H9 (cell line): ENCODE data around the gene KCTD17. TPM values are rescaled to one million over a fixed set of nuclear protein-coding genes. Genes with fewer than 3 reads are reported as not detected.
A peak's percentile ranks its signal among the peaks of the same experiment; 100 is the strongest.

Source experiments
- DNase-seq: peaks from one replicate; pipeline ENCODE4 v3.0.0-alpha.2; 2017
- H2AFZ ChIP-seq: one replicate; pipeline ENCODE4 v1.6.1; 2013; ENCODE audit warnings: mild to moderate bottlenecking, low read length, control low read depth, moderate library complexity
- H2AK5ac ChIP-seq: 2 replicates; pipeline ENCODE4 v1.6.1; 2013; ENCODE audit warnings: low read length, control low read depth, mixed read lengths; ENCODE audit not compliant: insufficient read length
- H2BK120ac ChIP-seq: one replicate; pipeline ENCODE4 v1.6.1; 2013; ENCODE audit warnings: low read depth, mild to moderate bottlenecking, low read length, control low read depth, inconsistent platforms; ENCODE audit not compliant: poor library complexity, severe bottlenecking
- H2BK12ac ChIP-seq: 2 replicates; pipeline ENCODE4 v1.6.1; 2013; ENCODE audit warnings: low read length, control low read depth, mixed read lengths, low read depth; ENCODE audit not compliant: insufficient read length
- H2BK15ac ChIP-seq: 2 replicates; pipeline ENCODE4 v1.6.1; 2013; ENCODE audit warnings: low read depth, low read length, control low read depth
- H2BK20ac ChIP-seq: one replicate; pipeline ENCODE4 v1.6.1; 2013; ENCODE audit warnings: low read depth, mild to moderate bottlenecking, low read length, control low read depth, inconsistent platforms; ENCODE audit not compliant: poor library complexity, severe bottlenecking
- H2BK5ac ChIP-seq: 2 replicates; pipeline ENCODE4 v1.6.1; 2013; ENCODE audit warnings: low read length, control low read depth, mixed read lengths; ENCODE audit not compliant: insufficient read length
- H3K14ac ChIP-seq: 2 replicates; pipeline ENCODE4 v1.6.1; 2013; ENCODE audit warnings: low read length, control low read depth; ENCODE audit not compliant: insufficient read depth
- H3K18ac ChIP-seq: 2 replicates; pipeline ENCODE4 v1.6.1; 2013; ENCODE audit warnings: low read depth, mild to moderate bottlenecking, mixed read lengths, low read length, control low read depth; ENCODE audit not compliant: insufficient read length
- H3K23ac ChIP-seq: 2 replicates; pipeline ENCODE4 v1.6.1; 2013; ENCODE audit warnings: low read length, control low read depth, mixed read lengths, low read depth; ENCODE audit not compliant: insufficient read length
- H3K23me2 ChIP-seq: 2 replicates; pipeline ENCODE4 v1.6.1; 2013; ENCODE audit warnings: low read depth, mild to moderate bottlenecking, mixed read lengths, low read length, control low read depth; ENCODE audit not compliant: insufficient read length, poor library complexity, severe bottlenecking
- H3K27ac ChIP-seq: 2 replicates; pipeline ENCODE4 v1.5.1; 2013; ENCODE audit warnings: low read length, control low read depth, mixed read lengths, low read depth; ENCODE audit not compliant: insufficient read length
- H3K27me3 ChIP-seq: 2 replicates; pipeline ENCODE4 v1.6.1; 2013; ENCODE audit warnings: low read length, control low read depth, inconsistent platforms; ENCODE audit not compliant: insufficient read depth
- H3K4ac ChIP-seq: 2 replicates; pipeline ENCODE4 v1.6.1; 2013; ENCODE audit warnings: low read depth, mild to moderate bottlenecking, control low read depth, inconsistent platforms, low read length, moderate library complexity
- H3K4me1 ChIP-seq: 2 replicates; pipeline ENCODE4 v1.6.1; 2013; ENCODE audit warnings: low read length, control low read depth, inconsistent platforms; ENCODE audit not compliant: insufficient read depth
- H3K4me2 ChIP-seq: 2 replicates; pipeline ENCODE4 v1.6.1; 2013; ENCODE audit warnings: low read length, control low read depth, mixed read lengths; ENCODE audit not compliant: insufficient read length, insufficient read depth
- H3K56ac ChIP-seq: 2 replicates; pipeline ENCODE4 v1.6.1; 2013; ENCODE audit warnings: low read depth, mild to moderate bottlenecking, mixed read lengths, low read length, control low read depth; ENCODE audit not compliant: insufficient read length
- H3K79me1 ChIP-seq: 2 replicates; pipeline ENCODE4 v1.6.1; 2013; ENCODE audit warnings: low read depth, mild to moderate bottlenecking, moderate library complexity, low read length, control low read depth, inconsistent platforms; ENCODE audit not compliant: insufficient read depth, poor library complexity, severe bottlenecking
- H3K79me2 ChIP-seq: 2 replicates; pipeline ENCODE4 v1.6.1; 2013; ENCODE audit warnings: low read length, control low read depth, inconsistent platforms; ENCODE audit not compliant: insufficient read depth
- H3K9ac ChIP-seq: 2 replicates; pipeline ENCODE4 v1.6.1; 2013; ENCODE audit warnings: low read length, control low read depth, mixed read lengths; ENCODE audit not compliant: insufficient read length; ENCODE audit errors: extremely low read depth
- H3K9me3 ChIP-seq: one replicate; pipeline ENCODE4 v1.6.1; 2013; ENCODE audit warnings: low read depth, low read length, inconsistent platforms; ENCODE audit not compliant: control insufficient read depth
- H3T11ph ChIP-seq: one replicate; pipeline ENCODE4 v1.6.1; 2013; ENCODE audit warnings: mild to moderate bottlenecking, low read length, control low read depth, inconsistent platforms
- H4K20me1 ChIP-seq: one replicate; pipeline ENCODE4 v1.6.1; 2013; ENCODE audit not compliant: control insufficient read depth, insufficient read length, insufficient read depth
- H4K5ac ChIP-seq: 2 replicates; pipeline ENCODE4 v1.6.1; 2013; ENCODE audit warnings: low read depth, mild to moderate bottlenecking, mixed read lengths, low read length, control low read depth; ENCODE audit not compliant: insufficient read length
- H4K8ac ChIP-seq: replicated peaks from 2 replicates; pipeline ENCODE4 v1.6.1; 2013; ENCODE audit warnings: low read length, control low read depth, mixed read lengths, low read depth; ENCODE audit not compliant: insufficient read length
- H4K91ac ChIP-seq: 2 replicates; pipeline ENCODE4 v1.6.1; 2013; ENCODE audit warnings: low read depth, mild to moderate bottlenecking, moderate library complexity, mixed read lengths, low read length, control low read depth; ENCODE audit not compliant: insufficient read length
- H3K27ac Mint-ChIP-seq, 3 experiments: 2 replicates in 2 of 3; 3 replicates in 1 of 3; pipeline ENCODE4 v1.8.0; 2020 to 2021; ENCODE audit warnings: mixed read lengths in 3 of 3, mild to moderate bottlenecking in 1 of 3, moderate library complexity in 1 of 3
- H3K27me3 Mint-ChIP-seq: 2 replicates; pipeline ENCODE4 v1.8.0; 2021; ENCODE audit warnings: low read depth, mild to moderate bottlenecking, moderate library complexity, mixed read lengths
- H3K36me3 Mint-ChIP-seq, 3 experiments: 2 replicates in 2 of 3; 3 replicates in 1 of 3; pipeline ENCODE4 v1.8.0; 2020 to 2021; ENCODE audit warnings: low read depth in 3 of 3, mixed read lengths in 3 of 3; ENCODE audit not compliant: insufficient read depth in 1 of 3
- H3K4me1 Mint-ChIP-seq, 2 experiments: 2 replicates each; pipeline ENCODE4 v1.8.0; 2020; ENCODE audit warnings: mixed read lengths in 2 of 2
- H3K4me3 Mint-ChIP-seq, 2 experiments: 2 replicates in 1 of 2; 3 replicates in 1 of 2; pipeline ENCODE4 v1.8.0; 2020 to 2021; ENCODE audit warnings: mild to moderate bottlenecking in 2 of 2, mixed read lengths in 2 of 2, moderate library complexity in 1 of 2
- H3K9me3 Mint-ChIP-seq, 2 experiments: 2 replicates in 1 of 2; 3 replicates in 1 of 2; pipeline ENCODE4 v1.8.0; 2020; ENCODE audit warnings: mild to moderate bottlenecking in 2 of 2, mixed read lengths in 2 of 2, moderate library complexity in 1 of 2
- WGBS: extraction: QIAGEN DNeasy Blood & Tissue Kit; methylation state at CpG from one replicate; pipeline ENCODE4 v1.1.7; 2013; ENCODE audit warnings: missing lambda C conversion rate, low lambda C conversion rate, mixed read lengths; ENCODE audit not compliant: insufficient read length; ENCODE audit errors: extremely low coverage; 5-methylcytosine and 5-hydroxymethylcytosine counted together
- total RNA-seq: library from RNA; stranded (reverse); gene quantifications from 2 replicates; pipeline ENCODE4 v1.2.1, GENCODE V29; 2021
- TF ChIP-seq, protein P1 (sequence below): fragments of 200-600 bp; sonication (generic); conservative IDR thresholded peaks from 3 replicates; pipeline ENCODE4 v1.8.0; 2021; ENCODE audit warnings: antibody characterized with exemption, mild to moderate bottlenecking

The KCTD17 gene
- total RNA-seq, 1 experiment from 2014 or later: 34.1 TPM

DNA sequence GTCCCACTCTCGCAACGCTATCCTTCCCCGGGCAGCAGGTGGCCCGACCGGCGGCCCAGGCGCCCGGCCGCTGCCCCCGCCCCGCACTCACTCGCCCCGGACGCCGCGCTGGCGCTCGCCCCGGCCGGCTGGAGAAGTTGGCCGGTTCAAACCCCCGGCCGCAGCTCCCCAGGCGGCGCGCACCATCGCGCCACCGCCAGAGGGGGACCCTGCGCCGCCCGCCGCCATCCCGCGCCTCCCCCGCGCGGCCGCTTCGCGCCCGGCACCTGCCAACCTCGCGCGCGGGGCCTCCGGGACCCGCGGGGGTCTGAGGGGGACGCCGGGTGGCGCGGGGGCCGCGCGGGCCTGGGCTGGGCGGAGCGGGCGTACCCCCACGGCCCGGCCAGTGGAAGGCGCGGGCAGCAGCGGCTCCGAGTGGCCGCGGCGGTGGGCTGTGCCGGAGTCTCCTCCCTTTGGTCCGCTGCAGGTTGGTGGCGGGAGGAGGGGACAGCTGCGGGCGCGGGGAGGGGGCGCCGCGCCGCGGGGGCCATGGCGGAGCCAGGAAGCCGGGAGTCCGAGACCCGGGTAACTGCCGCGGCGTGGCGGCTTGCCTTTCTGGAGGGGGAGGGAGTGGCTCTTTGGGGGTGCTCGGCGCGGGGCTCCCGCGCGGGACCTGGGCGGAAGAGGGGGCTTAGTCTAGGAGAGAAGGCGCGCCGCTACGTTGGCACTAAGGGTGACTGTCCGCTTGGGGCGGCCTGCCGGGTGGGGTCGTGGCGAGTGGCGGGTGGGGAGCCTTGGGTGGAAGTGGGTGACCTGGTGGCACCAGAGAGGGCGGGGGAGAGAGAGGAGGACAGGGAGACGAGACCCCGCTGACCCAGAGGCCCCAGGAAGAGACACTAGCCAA lies 32.0 kb upstream of the KCTD17 start, which contains the start of the genes MPST and TST:
TSS of gene MPST (plus strand) at position 434 of the 883 bp plus-strand sequence. CDS start at position 529, 95 bp downstream.
TSS of gene TST (minus strand) at position 139 of the 883 bp plus-strand sequence. CDS start 715 bp downstream, outside the sequence.
- WGBS: no CpG with 5 or more reads among the region's 107 CpGs
- H3K56ac ChIP-seq: no peak within 1 kb of the TSS
- H3K79me2 ChIP-seq: peaks cover 2% of the 10 kb centered on the region; the same call in 1 of the 2 replicates
- H3K27me3 ChIP-seq: no peaks in the 10 kb centered on the region
- peak within 1 kb of the TSS; percentile 62 for H3K9ac ChIP-seq
- no peak within 1 kb of the TSS for H3T11ph ChIP-seq
- peak; percentile 74 for DNase-seq
- H3K4me2 ChIP-seq: peak within 1 kb of the TSS; percentile 65
- peaks cover 3% of the 10 kb centered on the region for H3K23me2 ChIP-seq
- no peak within 1 kb of the TSS for H2AK5ac ChIP-seq
- H3K18ac ChIP-seq: peak within 1 kb of the TSS; percentile 5
- H2BK15ac ChIP-seq: no peak within 1 kb of the TSS
- no peak within 1 kb of the TSS for H2BK5ac ChIP-seq
- H3K23ac ChIP-seq: no peak within 1 kb of the TSS
- H3K4me1 ChIP-seq: peaks cover 6% of the 10 kb centered on the region; the same call in 1 of the 2 replicates
- TF ChIP-seq, protein P1, sequence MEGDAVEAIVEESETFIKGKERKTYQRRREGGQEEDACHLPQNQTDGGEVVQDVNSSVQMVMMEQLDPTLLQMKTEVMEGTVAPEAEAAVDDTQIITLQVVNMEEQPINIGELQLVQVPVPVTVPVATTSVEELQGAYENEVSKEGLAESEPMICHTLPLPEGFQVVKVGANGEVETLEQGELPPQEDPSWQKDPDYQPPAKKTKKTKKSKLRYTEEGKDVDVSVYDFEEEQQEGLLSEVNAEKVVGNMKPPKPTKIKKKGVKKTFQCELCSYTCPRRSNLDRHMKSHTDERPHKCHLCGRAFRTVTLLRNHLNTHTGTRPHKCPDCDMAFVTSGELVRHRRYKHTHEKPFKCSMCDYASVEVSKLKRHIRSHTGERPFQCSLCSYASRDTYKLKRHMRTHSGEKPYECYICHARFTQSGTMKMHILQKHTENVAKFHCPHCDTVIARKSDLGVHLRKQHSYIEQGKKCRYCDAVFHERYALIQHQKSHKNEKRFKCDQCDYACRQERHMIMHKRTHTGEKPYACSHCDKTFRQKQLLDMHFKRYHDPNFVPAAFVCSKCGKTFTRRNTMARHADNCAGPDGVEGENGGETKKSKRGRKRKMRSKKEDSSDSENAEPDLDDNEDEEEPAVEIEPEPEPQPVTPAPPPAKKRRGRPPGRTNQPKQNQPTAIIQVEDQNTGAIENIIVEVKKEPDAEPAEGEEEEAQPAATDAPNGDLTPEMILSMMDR: peak; percentile 19; the same call in 2 of the 3 replicates
- no peak within 1 kb of the TSS for H2BK120ac ChIP-seq
- H4K20me1 ChIP-seq: peaks cover 3% of the 10 kb centered on the region
- Mint-ChIP-seq H3K36me3 (peaks cover 5 to 21% (median 13%) of the 10 kb centered on the region in 3 experiments; a peak in 6 of 7 replicates), H3K9me3 (no peaks in the 10 kb centered on the region), H3K4me1 (peaks cover 23 to 37% of the 10 kb centered on the region in 2 experiments), H3K27me3 (no peaks in the 10 kb centered on the region), H3K4me3 (peak within 1 kb of the TSS; percentile 92 to 96), H3K27ac (peak within 1 kb of the TSS in 2 of 3 experiments; percentile 90 to 97; a peak in 5 of 7 replicates)
- H2AFZ ChIP-seq: no peak within 1 kb of the TSS
- no peak within 1 kb of the TSS for H3K4ac ChIP-seq
- H2BK12ac ChIP-seq: no peak within 1 kb of the TSS
- no peak within 1 kb of the TSS for H4K5ac ChIP-seq
- peak within 1 kb of the TSS; percentile 76 for H3K14ac ChIP-seq
- no peaks in the 10 kb centered on the region for H3K79me1 ChIP-seq
- no peak within 1 kb of the TSS for H3K27ac ChIP-seq
- H2BK20ac ChIP-seq: no peak within 1 kb of the TSS
- no peak within 1 kb of the TSS for H4K8ac ChIP-seq
- H4K91ac ChIP-seq: no peak within 1 kb of the TSS
- no peaks in the 10 kb centered on the region for H3K9me3 ChIP-seq
